SK-N-MC (cell line): ENCODE results near the gene CSMD2.

Experiments used
- DNase-seq: peaks from one replicate; pipeline ENCODE4 v3.0.0-alpha.2; 2011; ENCODE audit warnings: low read depth, low spot score
- H3K27ac ChIP-seq: fragments of 200-600 bp; sonication (generic); 2 replicates; pipeline ENCODE4 v1.5.1; 2016; ENCODE audit warnings: mixed run types
- H3K36me3 ChIP-seq: fragments of 200-600 bp; sonication (generic); 2 replicates; pipeline ENCODE4 v1.6.1; 2017; ENCODE audit warnings: antibody characterized with exemption, low read length, mixed read lengths; ENCODE audit not compliant: insufficient read depth
- H3K4me3 ChIP-seq: fragments of 200-600 bp; sonication (generic); 2 replicates; pipeline ENCODE4 v1.5.1; 2016
- H3K9ac ChIP-seq: fragments of 200-600 bp; sonication (generic); 2 replicates; pipeline ENCODE4 v1.8.0; 2017; ENCODE audit warnings: mixed run types, mixed read lengths; ENCODE audit not compliant: insufficient read length
- H3K9me3 ChIP-seq: fragments of 200-600 bp; sonication (generic); 2 replicates; pipeline ENCODE4 v1.6.1; 2017; ENCODE audit warnings: low read depth, mild to moderate bottlenecking, antibody characterized with exemption, low read length, moderate library complexity, mixed read lengths
- EZH2 ChIP-seq: fragments of 200-600 bp; sonication (generic); IDR thresholded peaks from one replicate; pipeline ENCODE4 v1.6.1; 2017; ENCODE audit warnings: antibody characterized with exemption
- FOXP2 ChIP-seq: optimal IDR thresholded peaks from 2 replicates; pipeline ENCODE3; 2011; ENCODE audit warnings: mild to moderate bottlenecking, moderate library complexity; ENCODE audit not compliant: insufficient read depth; ENCODE audit errors: extremely low read length, control extremely low read depth
- POLR2AphosphoS5 ChIP-seq: IDR thresholded peaks from 2 replicates; pipeline ENCODE4 v1.6.1; 2012; ENCODE audit warnings: mild to moderate bottlenecking, low read depth, low read length, borderline replicate concordance

Gene CSMD2

DNA sequence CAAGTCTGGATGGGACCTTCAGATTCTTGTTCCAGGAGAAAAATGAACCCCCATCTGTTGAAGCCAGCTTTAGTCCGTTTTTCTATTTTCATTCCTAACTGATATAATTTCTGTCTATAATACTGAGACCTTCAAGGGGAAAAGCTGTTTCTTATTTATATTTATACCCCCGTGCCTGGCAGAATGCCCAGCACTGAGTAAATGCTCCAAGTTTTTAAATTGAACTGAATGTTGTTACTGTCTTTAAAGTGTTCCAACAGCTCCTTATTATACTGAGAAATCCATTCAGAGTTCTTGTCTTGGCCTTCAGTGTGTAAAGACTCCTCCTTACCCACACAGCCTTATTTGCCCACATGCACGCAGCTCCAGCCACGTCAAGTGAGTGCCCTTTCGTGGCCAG lies 479.8 kb downstream of the CSMD2 start:
- H3K4me3 ChIP-seq = no peak overlapping the region
- no peak for TF ChIP-seq EZH2
- TF ChIP-seq POLR2AphosphoS5 = no peak
- no peak for TF ChIP-seq FOXP2
- no peak for DNase-seq
- no peak overlapping the region for H3K9ac ChIP-seq
- no peak overlapping the region for H3K27ac ChIP-seq
- no peaks in the 10 kb centered on the region for H3K36me3 ChIP-seq
- H3K9me3 ChIP-seq = no peaks in the 10 kb centered on the region

GRCh38 chr1:33684396-33685179 lies 480.4 kb downstream of the CSMD2 start:
- Histone ChIP-seq H3K9ac (no peak overlapping the region), H3K27ac (no peak overlapping the region), H3K4me3 (no peak overlapping the region), H3K36me3 (no peaks in the 10 kb centered on the region), H3K9me3 (no peaks in the 10 kb centered on the region)
- TF ChIP-seq FOXP2 (no peak), EZH2 (no peak), POLR2AphosphoS5 (no peak)
- no peak for DNase-seq

- Histone ChIP-seq H3K27ac (no peak overlapping the region), H3K9ac (no peak overlapping the region), H3K4me3 (no peak overlapping the region), H3K36me3 (no peaks in the 10 kb centered on the region), H3K9me3 (no peaks in the 10 kb centered on the region)
- DNase-seq = no peak
- TF ChIP-seq FOXP2 (no peak), POLR2AphosphoS5 (no peak), EZH2 (no peak)
Measured at GRCh38 chr1:33683913-33684312, 481.1 kb downstream of the CSMD2 start.

DNA sequence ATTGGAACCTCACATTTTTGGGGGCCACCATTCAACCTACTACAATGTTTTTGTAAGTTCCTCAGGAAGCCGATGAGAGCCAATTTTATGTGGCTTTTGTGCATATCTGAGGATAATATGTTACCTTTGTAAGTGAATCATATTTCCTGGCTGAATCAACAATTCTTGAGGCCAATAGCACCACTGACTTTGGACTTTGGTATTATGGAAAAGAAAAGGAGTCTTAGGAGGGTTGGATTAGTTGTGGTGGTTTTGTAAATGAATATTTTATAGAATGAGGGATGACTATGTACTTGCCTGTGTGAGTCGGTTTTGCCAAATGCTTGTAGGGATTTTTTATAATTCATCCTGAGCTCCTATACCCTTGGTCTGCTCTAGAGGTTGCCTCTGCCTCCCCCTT lies 482.7 kb downstream of the CSMD2 start:
- Histone ChIP-seq H3K9ac (no peak overlapping the region), H3K9me3 (no peaks in the 10 kb centered on the region), H3K36me3 (no peaks in the 10 kb centered on the region), H3K4me3 (no peak overlapping the region), H3K27ac (no peak overlapping the region)
- TF ChIP-seq POLR2AphosphoS5 = no peak
- TF ChIP-seq FOXP2 = no peak
- TF ChIP-seq EZH2 = no peak
- no peak for DNase-seq

DNA sequence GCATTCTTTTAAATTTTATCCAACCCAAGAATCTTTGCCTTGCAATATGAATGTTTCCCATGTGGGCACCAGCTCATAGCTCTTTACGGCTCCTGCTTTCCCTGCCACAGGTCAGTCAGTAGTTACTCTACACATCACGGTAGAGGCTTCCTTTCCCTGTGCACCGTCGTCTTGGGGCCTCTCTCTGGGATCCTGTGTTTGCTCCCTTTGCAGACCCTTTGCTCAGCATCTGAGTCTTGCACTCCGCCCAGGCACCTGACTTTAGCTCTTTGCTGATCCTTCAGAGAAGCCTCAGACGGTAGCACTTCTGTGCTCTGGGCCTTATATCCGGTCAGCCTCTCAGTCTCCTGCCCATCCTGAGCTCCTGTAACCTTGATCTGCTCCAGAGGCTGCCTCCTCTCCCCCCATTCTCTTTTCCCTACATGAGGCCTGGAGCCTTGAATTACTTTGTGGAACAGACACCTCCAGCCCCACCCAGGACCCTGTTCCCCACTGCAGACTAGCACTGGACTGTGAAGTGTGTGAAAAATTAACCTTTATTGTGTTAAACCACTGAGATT lies 484.7 kb downstream of the CSMD2 start:
- no peaks in the 10 kb centered on the region for H3K36me3 ChIP-seq
- no peak overlapping the region for H3K4me3 ChIP-seq
- H3K9me3 ChIP-seq = no peaks in the 10 kb centered on the region
- TF ChIP-seq POLR2AphosphoS5 (no peak), EZH2 (no peak), FOXP2 (no peak)
- DNase-seq = no peak
- H3K27ac ChIP-seq = no peak overlapping the region
- H3K9ac ChIP-seq = no peak overlapping the region

DNA sequence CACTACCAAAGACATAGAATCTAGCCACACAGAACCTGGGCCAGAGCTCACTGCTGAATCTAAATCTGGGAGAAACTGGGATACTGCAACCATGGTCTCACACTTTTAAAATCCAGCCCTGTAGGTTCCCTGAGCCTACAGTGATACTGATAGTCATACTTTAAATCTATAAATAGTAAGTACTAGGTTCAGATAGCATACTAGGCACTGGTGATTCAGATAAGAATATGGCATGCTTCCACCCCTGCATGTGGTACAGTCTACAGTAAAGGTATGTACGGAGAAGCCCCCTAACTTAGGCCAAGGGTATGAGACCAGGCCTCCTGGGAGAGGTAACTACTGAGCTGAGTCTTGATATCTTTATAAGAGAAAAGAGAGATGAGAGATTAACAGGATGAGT lies 494.5 kb downstream of the CSMD2 start:
- no peak for DNase-seq
- Histone ChIP-seq H3K9ac (no peak overlapping the region), H3K27ac (no peak overlapping the region), H3K4me3 (no peak overlapping the region), H3K36me3 (no peaks in the 10 kb centered on the region), H3K9me3 (no peaks in the 10 kb centered on the region)
- no peak for TF ChIP-seq POLR2AphosphoS5
- no peak for TF ChIP-seq EZH2
- TF ChIP-seq FOXP2 = no peak

GRCh38 chr1:33668695-33669094 lies 496.3 kb downstream of the CSMD2 start:
- H3K27ac ChIP-seq = no peak overlapping the region
- no peaks in the 10 kb centered on the region for H3K9me3 ChIP-seq
- H3K36me3 ChIP-seq = no peaks in the 10 kb centered on the region
- no peak overlapping the region for H3K9ac ChIP-seq
- no peak overlapping the region for H3K4me3 ChIP-seq
- TF ChIP-seq EZH2 (no peak), FOXP2 (no peak), POLR2AphosphoS5 (no peak)
- DNase-seq = no peak

DNA sequence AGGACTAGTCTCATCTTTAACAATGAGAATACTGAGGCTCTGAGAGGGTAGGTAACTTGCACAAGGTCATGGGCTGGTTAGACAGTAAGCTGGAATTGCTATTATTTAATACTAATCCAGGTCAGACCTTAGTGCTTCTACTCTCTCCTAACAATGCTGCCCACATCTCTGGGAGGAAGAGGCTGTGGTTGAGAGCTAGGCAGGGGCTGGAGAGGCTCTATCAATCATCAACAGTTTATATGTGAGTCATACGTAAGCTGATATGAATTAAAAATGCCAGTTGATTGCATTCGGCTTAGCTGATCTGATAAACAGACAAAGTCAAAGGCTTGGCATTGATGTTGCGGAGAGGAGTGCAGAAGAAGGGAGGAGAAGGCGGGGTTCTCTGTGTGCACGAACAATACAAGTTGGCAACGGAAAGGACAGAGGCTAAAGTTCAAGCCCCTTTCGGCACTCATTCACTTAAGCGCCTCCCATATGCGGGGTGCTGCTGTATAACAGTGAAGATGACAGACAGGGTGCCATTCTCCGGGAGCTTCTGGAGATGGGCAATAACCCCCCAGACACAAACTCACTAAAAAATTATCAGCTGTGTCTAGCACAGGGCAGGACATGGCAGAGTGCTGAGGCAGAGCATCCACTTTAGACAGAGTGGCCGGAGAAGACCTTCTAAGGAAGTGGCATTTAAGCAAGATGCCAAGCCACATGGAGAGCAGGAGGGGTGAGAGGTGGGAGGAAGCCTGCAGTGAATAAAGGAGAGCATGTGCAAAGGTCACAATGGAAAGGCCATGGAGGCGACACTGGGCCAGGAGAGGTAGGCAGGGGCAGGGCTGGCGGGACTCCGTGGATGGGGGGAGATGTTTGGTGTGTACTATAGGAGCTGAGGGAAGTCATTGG lies 497.4 kb downstream of the CSMD2 start:
- no peaks in the 10 kb centered on the region for H3K36me3 ChIP-seq
- H3K9ac ChIP-seq = no peak overlapping the region
- H3K9me3 ChIP-seq = no peaks in the 10 kb centered on the region
- no peak overlapping the region for H3K27ac ChIP-seq
- TF ChIP-seq FOXP2 (no peak), EZH2 (no peak), POLR2AphosphoS5 (no peak)
- H3K4me3 ChIP-seq = no peak overlapping the region
- DNase-seq = no peak
